Measurements from ENCODE around the gene AFF1.

AFF1 gene

DNA sequence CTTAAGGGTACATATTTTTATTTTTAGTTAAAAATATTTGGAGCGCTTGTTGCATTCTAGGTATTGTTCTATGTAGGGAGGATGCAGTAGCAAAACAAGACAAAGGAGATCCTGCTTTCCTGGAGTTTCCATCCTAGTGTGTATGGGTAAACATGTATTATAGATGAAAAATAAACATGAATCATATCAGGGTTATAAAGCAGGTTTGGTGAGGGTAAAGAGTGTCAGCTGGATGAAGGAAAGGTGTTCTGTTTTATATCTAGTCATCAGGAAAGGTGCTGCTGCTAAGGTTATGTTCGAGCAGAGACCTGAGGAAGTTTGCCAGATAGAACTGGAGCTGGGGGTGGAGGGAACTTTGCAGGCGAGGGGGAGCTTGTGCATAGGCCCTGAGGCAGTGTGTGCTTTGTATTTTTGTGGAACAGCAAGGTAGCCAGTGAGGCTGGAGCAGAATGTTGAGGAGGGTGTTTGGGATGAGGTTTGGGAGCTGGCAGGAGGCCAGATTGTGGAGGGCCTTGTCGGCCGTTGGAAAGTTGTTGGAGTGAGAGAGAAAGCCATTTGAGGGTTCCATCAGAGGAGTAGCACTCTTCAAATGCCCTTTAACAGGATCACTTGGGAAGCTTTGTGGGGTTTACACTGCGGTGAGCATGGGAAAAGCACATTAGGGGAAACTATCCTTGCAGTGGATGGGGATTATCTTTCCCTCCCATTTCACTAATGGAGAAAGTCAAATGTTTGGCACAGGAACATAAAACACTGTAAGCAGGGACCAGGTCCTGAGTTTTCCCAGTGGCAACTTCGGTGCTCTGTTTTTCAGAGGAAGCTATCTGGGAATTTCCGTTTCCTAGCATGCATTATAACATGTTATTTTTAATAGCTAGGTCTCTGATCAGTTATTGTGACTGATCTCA lies 35.9 kb downstream of the AFF1 start:
- no peak overlapping the region for H2BK15ac ChIP-seq (ENCODE audit: low read length)
- no peak overlapping the region for H2BK120ac ChIP-seq (ENCODE audit: low read depth, low read length)
- no peaks in the 10 kb centered on the region for H3K79me1 ChIP-seq (ENCODE audit: low read depth, low read length)
- H3K18ac ChIP-seq (ENCODE audit: low read length) = peak overlapping the region; percentile 61
- H4K91ac ChIP-seq (ENCODE audit: low read depth, low read length, poor library complexity) = no peak overlapping the region
- no peak overlapping the region for H3K14ac ChIP-seq (ENCODE audit: low read length)
- no peaks in the 10 kb centered on the region for H3K9me3 ChIP-seq (replicated peaks in 1 of 2; ENCODE audit: control insufficient read depth in 2 of 2, insufficient read depth in 1 of 2, low read depth in 1 of 2, low read length in 2 of 2)
- H2BK5ac ChIP-seq (ENCODE audit: low read length) = no peak overlapping the region
- no peak for DNase-seq (ENCODE audit: low spot score)
- no peak overlapping the region for H2BK12ac ChIP-seq (ENCODE audit: low read length)
- no peaks in the 10 kb centered on the region for H3K27me3 ChIP-seq (ENCODE audit: control insufficient read depth in 3 of 3, insufficient read depth in 3 of 3, low read depth in 1 of 3, low read length in 3 of 3)
- no peaks in the 10 kb centered on the region for H3K36me3 ChIP-seq (replicated peaks in 1 of 2; ENCODE audit: control insufficient read depth in 2 of 2, insufficient read depth in 2 of 2, low read length in 2 of 2)
- no peak overlapping the region for H2AFZ ChIP-seq (ENCODE audit: low read length)
- H2AK5ac ChIP-seq (ENCODE audit: low read depth, low read length) = no peak overlapping the region
- no peak overlapping the region for H3K9ac ChIP-seq (ENCODE audit: low read depth, low read length, poor library complexity)
- H4K8ac ChIP-seq (ENCODE audit: low read depth, low read length) = no peak overlapping the region
- no peak overlapping the region for H3K4me3 ChIP-seq (ENCODE audit: low read length in 2 of 2)
- no CpG with 5 or more reads among the region's 8 CpGs for WGBS, 2 donors (ENCODE audit: extremely low coverage in 2 of 2, insufficient read length in 2 of 2, insufficient replicate concordance in 1 of 2)
- no peak overlapping the region for H3K4me2 ChIP-seq (ENCODE audit: insufficient read depth, low read length, poor library complexity, severe bottlenecking)
- H3K23ac ChIP-seq (ENCODE audit: low read depth, low read length, poor library complexity) = no peak overlapping the region
- no peak overlapping the region for H3K27ac ChIP-seq (replicated peaks; ENCODE audit: low read length)
- no peak overlapping the region for H3K4ac ChIP-seq (ENCODE audit: low read length)
- H3K4me1 ChIP-seq (ENCODE audit: control insufficient read depth in 2 of 2, insufficient read depth in 1 of 2, low read depth in 1 of 2, low read length in 2 of 2) = peaks cover 3 to 6% of the 10 kb centered on the region in 2 donors

DNA sequence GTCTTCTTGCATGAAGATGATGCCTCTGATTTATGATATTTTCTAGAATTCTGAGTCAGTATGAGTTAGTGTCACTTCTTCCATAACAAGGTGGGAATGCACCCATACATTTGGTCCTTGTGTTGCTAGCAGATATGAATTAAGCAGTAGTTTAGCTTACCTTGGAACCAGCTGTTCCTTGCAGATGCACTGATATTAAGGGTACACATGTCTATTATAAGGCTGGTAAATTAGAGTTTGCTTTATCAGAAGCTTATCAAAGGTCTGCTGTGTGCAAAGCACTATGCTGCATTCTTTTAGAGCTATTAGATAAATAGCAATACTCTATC lies 36.5 kb downstream of the AFF1 start:
- no peak overlapping the region for H3K9ac ChIP-seq (ENCODE audit: low read depth, low read length, poor library complexity)
- H3K36me3 ChIP-seq (replicated peaks in 1 of 2; ENCODE audit: control insufficient read depth in 2 of 2, insufficient read depth in 2 of 2, low read length in 2 of 2) = no peaks in the 10 kb centered on the region
- no peak overlapping the region for H4K8ac ChIP-seq (ENCODE audit: low read depth, low read length)
- H2BK5ac ChIP-seq (ENCODE audit: low read length) = no peak overlapping the region
- H3K14ac ChIP-seq (ENCODE audit: low read length) = no peak overlapping the region
- H3K27ac ChIP-seq (replicated peaks; ENCODE audit: low read length) = no peak overlapping the region
- H3K4me3 ChIP-seq (ENCODE audit: low read length in 2 of 2) = no peak overlapping the region
- no peak overlapping the region for H3K23ac ChIP-seq (ENCODE audit: low read depth, low read length, poor library complexity)
- no peaks in the 10 kb centered on the region for H3K27me3 ChIP-seq (ENCODE audit: control insufficient read depth in 3 of 3, insufficient read depth in 3 of 3, low read depth in 1 of 3, low read length in 3 of 3)
- peaks cover 0 to 4% of the 10 kb centered on the region in 2 donors for H3K4me1 ChIP-seq (ENCODE audit: control insufficient read depth in 2 of 2, insufficient read depth in 1 of 2, low read depth in 1 of 2, low read length in 2 of 2)
- H3K79me1 ChIP-seq (ENCODE audit: low read depth, low read length) = no peaks in the 10 kb centered on the region
- no peak overlapping the region for H4K91ac ChIP-seq (ENCODE audit: low read depth, low read length, poor library complexity)
- H2AK5ac ChIP-seq (ENCODE audit: low read depth, low read length) = no peak overlapping the region
- H3K9me3 ChIP-seq (replicated peaks in 1 of 2; ENCODE audit: control insufficient read depth in 2 of 2, insufficient read depth in 1 of 2, low read depth in 1 of 2, low read length in 2 of 2) = no peaks in the 10 kb centered on the region
- no peak for DNase-seq (ENCODE audit: low spot score)
- no peak overlapping the region for H2AFZ ChIP-seq (ENCODE audit: low read length)
- no peak overlapping the region for H3K4me2 ChIP-seq (ENCODE audit: insufficient read depth, low read length, poor library complexity, severe bottlenecking)
- no peak overlapping the region for H3K4ac ChIP-seq (ENCODE audit: low read length)
- H2BK15ac ChIP-seq (ENCODE audit: low read length) = no peak overlapping the region
- H2BK120ac ChIP-seq (ENCODE audit: low read depth, low read length) = no peak overlapping the region
- H2BK12ac ChIP-seq (ENCODE audit: low read length) = no peak overlapping the region
- no peak overlapping the region for H3K18ac ChIP-seq (ENCODE audit: low read length)

DNA sequence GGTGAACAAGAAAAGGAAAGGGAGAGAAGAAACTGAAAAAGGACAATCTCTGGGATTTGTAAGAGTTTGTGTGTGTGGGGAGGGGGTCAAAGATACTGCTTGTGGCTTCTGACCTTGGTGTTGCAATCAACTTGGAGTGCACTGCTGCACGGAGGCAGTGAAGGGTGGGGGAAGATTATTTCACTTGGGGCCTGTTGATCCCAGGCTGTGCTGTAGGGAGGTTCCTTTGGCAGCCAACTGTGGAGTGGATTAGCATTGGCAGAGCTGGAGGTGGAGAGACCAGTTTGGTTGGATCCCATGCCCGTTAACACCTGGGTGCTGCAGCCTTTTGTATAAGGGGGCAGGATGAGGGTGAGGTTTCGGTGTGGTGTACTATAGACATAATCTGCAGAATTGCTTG lies 38.2 kb downstream of the AFF1 start:
- no peaks in the 10 kb centered on the region for H3K9me3 ChIP-seq (replicated peaks in 1 of 2; ENCODE audit: control insufficient read depth in 2 of 2, insufficient read depth in 1 of 2, low read depth in 1 of 2, low read length in 2 of 2)
- H3K23ac ChIP-seq (ENCODE audit: low read depth, low read length, poor library complexity) = no peak overlapping the region
- H2BK120ac ChIP-seq (ENCODE audit: low read depth, low read length) = no peak overlapping the region
- no peaks in the 10 kb centered on the region for H3K27me3 ChIP-seq (ENCODE audit: control insufficient read depth in 3 of 3, insufficient read depth in 3 of 3, low read depth in 1 of 3, low read length in 3 of 3)
- H4K91ac ChIP-seq (ENCODE audit: low read depth, low read length, poor library complexity) = no peak overlapping the region
- H3K79me1 ChIP-seq (ENCODE audit: low read depth, low read length) = no peaks in the 10 kb centered on the region
- H3K4ac ChIP-seq (ENCODE audit: low read length) = no peak overlapping the region
- no peak overlapping the region for H3K27ac ChIP-seq (replicated peaks; ENCODE audit: low read length)
- H4K8ac ChIP-seq (ENCODE audit: low read depth, low read length) = no peak overlapping the region
- no peak for DNase-seq (ENCODE audit: low spot score)
- H3K4me1 ChIP-seq (ENCODE audit: control insufficient read depth in 2 of 2, insufficient read depth in 1 of 2, low read depth in 1 of 2, low read length in 2 of 2) = peaks cover 0 to 4% of the 10 kb centered on the region in 2 donors
- WGBS, 2 donors (ENCODE audit: extremely low coverage in 2 of 2, insufficient read length in 2 of 2, insufficient replicate concordance in 1 of 2) = no CpG with 5 or more reads among the region's 3 CpGs
- H3K18ac ChIP-seq (ENCODE audit: low read length) = no peak overlapping the region
- H2BK5ac ChIP-seq (ENCODE audit: low read length) = no peak overlapping the region
- H3K4me2 ChIP-seq (ENCODE audit: insufficient read depth, low read length, poor library complexity, severe bottlenecking) = no peak overlapping the region
- no peaks in the 10 kb centered on the region for H3K36me3 ChIP-seq (replicated peaks in 1 of 2; ENCODE audit: control insufficient read depth in 2 of 2, insufficient read depth in 2 of 2, low read length in 2 of 2)
- no peak overlapping the region for H2BK15ac ChIP-seq (ENCODE audit: low read length)
- no peak overlapping the region for H2AK5ac ChIP-seq (ENCODE audit: low read depth, low read length)
- H3K9ac ChIP-seq (ENCODE audit: low read depth, low read length, poor library complexity) = no peak overlapping the region
- H2AFZ ChIP-seq (ENCODE audit: low read length) = no peak overlapping the region
- no peak overlapping the region for H2BK12ac ChIP-seq (ENCODE audit: low read length)
- no peak overlapping the region for H3K4me3 ChIP-seq (ENCODE audit: low read length in 2 of 2)
- no peak overlapping the region for H3K14ac ChIP-seq (ENCODE audit: low read length)

DNA sequence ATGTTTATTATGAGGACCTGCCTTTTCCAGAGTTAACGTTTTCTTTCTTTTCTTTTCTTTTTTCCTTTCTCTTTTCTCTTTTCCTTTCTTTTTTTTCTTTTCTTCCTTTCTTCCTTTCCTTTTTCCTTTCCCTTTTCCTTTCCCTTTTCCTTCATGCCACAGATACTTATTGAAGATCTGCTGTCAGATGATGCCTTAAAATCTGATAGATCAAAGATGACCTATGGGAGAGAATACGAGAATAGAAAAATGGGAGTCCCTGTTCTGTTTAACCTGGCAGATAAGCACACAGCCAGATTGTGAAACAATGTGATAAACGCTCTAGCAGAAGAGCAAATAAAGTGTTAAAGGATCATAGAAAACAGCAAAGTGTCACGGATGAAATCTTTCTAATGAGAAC lies 38.9 kb downstream of the AFF1 start:
- Histone ChIP-seq H3K9ac (ENCODE audit: low read depth, low read length, poor library complexity) (no peak overlapping the region), H3K18ac (ENCODE audit: low read length) (no peak overlapping the region), H2BK12ac (ENCODE audit: low read length) (no peak overlapping the region), H3K14ac (ENCODE audit: low read length) (no peak overlapping the region), H3K27ac (replicated peaks; ENCODE audit: low read length) (no peak overlapping the region), H3K4ac (ENCODE audit: low read length) (no peak overlapping the region), H3K27me3 (ENCODE audit: control insufficient read depth in 3 of 3, insufficient read depth in 3 of 3, low read depth in 1 of 3, low read length in 3 of 3) (no peaks in the 10 kb centered on the region), H3K4me2 (ENCODE audit: insufficient read depth, low read length, poor library complexity, severe bottlenecking) (no peak overlapping the region), H4K91ac (ENCODE audit: low read depth, low read length, poor library complexity) (no peak overlapping the region), H3K23ac (ENCODE audit: low read depth, low read length, poor library complexity) (no peak overlapping the region), H2BK15ac (ENCODE audit: low read length) (no peak overlapping the region), H2AK5ac (ENCODE audit: low read depth, low read length) (no peak overlapping the region), H2AFZ (ENCODE audit: low read length) (no peak overlapping the region), H2BK120ac (ENCODE audit: low read depth, low read length) (no peak overlapping the region), H3K9me3 (replicated peaks in 1 of 2; ENCODE audit: control insufficient read depth in 2 of 2, insufficient read depth in 1 of 2, low read depth in 1 of 2, low read length in 2 of 2) (no peaks in the 10 kb centered on the region), H3K4me1 (ENCODE audit: control insufficient read depth in 2 of 2, insufficient read depth in 1 of 2, low read depth in 1 of 2, low read length in 2 of 2) (peaks cover 0 to 4% of the 10 kb centered on the region in 2 donors), H3K36me3 (replicated peaks in 1 of 2; ENCODE audit: control insufficient read depth in 2 of 2, insufficient read depth in 2 of 2, low read length in 2 of 2) (no peaks in the 10 kb centered on the region), H2BK5ac (ENCODE audit: low read length) (no peak overlapping the region), H3K79me1 (ENCODE audit: low read depth, low read length) (no peaks in the 10 kb centered on the region), H4K8ac (ENCODE audit: low read depth, low read length) (no peak overlapping the region), H3K4me3 (ENCODE audit: low read length in 2 of 2) (no peak overlapping the region)
- DNase-seq (ENCODE audit: low spot score) = no peak
- no CpG with 5 or more reads among the region's 4 CpGs for WGBS, 2 donors (ENCODE audit: extremely low coverage in 2 of 2, insufficient read length in 2 of 2, insufficient replicate concordance in 1 of 2)
